GM12864 (cell line): ENCODE data around the gene KIR3DL3.
"Not testable (repeated sequence)": the region's sequence is repeated elsewhere in the genome, so short reads cannot be mapped to it uniquely, and the experiment has no call there.

Experiments
- DNase-seq: peaks from one replicate; pipeline ENCODE4 v3.0.0-alpha.2; 2011; ENCODE audit warnings: low read depth
- H3K4me3 ChIP-seq: 2 replicates; pipeline ENCODE4 v1.5.1; 2011; ENCODE audit warnings: mild to moderate bottlenecking, low read depth, low read length, control low read depth

Gene KIR3DL3

GRCh38 chr19:54771018-54771960 lies 47.0 kb downstream of the KIR3DL3 start:
- not testable (repeated sequence) for H3K4me3 ChIP-seq, DNase-seq

GRCh38 chr19:54772666-54773065 lies 48.4 kb downstream of the KIR3DL3 start:
- not testable (repeated sequence) for H3K4me3 ChIP-seq, DNase-seq

DNA sequence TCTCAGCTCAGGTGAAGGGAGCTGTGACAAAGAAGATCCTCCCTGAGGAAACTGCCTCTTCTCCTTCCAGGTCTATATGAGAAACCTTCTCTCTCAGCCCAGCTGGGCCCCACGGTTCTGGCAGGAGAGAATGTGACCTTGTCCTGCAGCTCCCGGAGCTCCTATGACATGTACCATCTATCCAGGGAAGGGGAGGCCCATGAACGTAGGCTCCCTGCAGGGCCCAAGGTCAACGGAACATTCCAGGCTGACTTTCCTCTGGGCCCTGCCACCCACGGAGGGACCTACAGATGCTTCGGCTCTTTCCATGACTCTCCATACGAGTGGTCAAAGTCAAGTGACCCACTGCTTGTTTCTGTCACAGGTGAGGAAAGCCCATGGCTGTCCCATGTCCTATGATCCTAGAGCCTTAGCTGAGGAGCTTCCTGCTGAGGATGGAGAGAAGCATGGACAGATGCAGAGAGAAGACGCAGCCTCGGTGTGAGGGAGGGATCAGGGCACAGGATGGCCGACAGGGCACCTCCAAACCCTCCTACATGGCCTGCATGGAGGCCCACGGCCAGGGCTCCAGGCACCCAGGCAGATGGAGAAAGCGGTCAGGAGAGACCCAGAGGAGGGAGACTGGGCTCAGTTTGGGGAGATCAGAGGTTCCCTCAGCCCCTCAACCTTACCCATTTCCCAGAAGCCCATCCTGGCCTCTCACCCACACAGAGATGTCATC lies 51.0 kb downstream of the KIR3DL3 start:
- DNase-seq, H3K4me3 ChIP-seq: not testable (repeated sequence)

GRCh38 chr19:54775830-54776229 lies 51.6 kb downstream of the KIR3DL3 start:
- not testable (repeated sequence) for DNase-seq, H3K4me3 ChIP-seq

GRCh38 chr19:54777851-54778250 lies 53.6 kb downstream of the KIR3DL3 start:
- H3K4me3 ChIP-seq, DNase-seq: not testable (repeated sequence)

DNA sequence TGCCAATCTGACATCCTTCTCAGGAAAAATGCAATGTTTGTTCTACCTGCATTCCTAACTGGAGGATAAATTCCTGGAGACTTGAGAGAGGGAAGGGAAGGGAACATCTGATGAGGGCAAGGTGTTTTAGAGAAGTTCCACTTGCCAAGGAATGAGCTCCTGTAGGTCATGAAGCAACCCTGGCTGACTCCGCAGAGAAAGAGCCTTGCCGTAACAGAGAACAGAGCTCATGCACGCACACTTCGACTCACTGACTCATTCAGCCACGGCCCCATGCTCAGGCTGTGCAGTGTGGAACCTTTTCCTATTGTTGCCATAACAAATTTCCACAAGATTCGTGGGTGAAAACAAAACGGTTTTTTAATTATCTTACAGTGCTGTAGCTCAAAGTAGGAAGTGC lies 54.7 kb downstream of the KIR3DL3 start:
- H3K4me3 ChIP-seq, DNase-seq: not testable (repeated sequence)

GRCh38 chr19:54782916-54783315 lies 58.7 kb downstream of the KIR3DL3 start:
- H3K4me3 ChIP-seq, DNase-seq: not testable (repeated sequence)
